ENCODE results near the gene CALCB.

- no peak for TF ChIP-seq EP300 (IDR thresholded peaks at IDR 0.05)
- TF ChIP-seq CTCF (IDR thresholded peaks at IDR 0.05): no peak
- no peak for TF ChIP-seq POLR2A (IDR thresholded peaks at IDR 0.05)
Measured at GRCh38 chr11:15124528-15124927, 51.1 kb downstream of the CALCB start.

Data from gastroesophageal sphincter (tissue), 3 donors.